ENCODE data around the gene TAF4.
A peak's percentile ranks its signal among the peaks of the same experiment; 100 is the strongest.

TAF4 gene

DNA sequence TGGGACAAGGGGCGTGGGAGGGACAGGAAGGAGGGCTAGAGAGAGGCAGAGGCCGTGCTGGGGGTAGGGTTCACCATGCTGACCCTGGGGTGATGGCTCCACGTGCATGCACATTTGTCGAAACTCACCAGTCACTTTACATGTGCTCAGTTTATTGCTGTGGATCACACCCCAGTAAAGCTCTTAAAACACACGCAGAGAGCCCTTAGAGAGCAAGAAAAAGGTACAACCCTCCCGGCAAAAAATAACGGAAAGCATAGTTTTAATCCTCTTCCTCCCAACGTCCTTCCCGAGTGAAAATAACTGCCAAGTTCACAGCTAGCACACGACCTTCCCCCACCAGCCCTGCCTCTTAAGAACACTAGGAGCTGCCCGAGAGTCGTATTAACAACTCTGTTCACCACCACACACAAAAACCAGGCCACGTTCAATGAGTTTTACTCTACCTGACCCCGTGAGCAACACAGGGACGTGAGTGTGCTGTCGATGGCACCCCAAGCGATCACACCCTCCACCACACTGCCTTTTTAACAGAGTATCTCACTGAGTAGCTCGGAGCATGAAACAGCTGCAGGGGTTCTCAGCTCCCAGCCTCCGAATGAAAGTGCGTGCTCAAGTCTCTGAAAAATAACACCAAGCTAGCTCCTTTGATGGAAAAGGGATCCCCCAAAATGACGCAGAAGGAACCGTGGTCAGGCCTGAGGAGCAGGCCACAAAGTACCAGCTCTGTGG lies 39.7 kb downstream of the TAF4 start:
- peak overlapping the region; percentile 13 for H3K4me3 ChIP-seq (ENCODE audit: low read depth, low read length)
- DNase-seq (ENCODE audit: low read depth), result peak; percentile 90
- TF ChIP-seq, protein P1, sequence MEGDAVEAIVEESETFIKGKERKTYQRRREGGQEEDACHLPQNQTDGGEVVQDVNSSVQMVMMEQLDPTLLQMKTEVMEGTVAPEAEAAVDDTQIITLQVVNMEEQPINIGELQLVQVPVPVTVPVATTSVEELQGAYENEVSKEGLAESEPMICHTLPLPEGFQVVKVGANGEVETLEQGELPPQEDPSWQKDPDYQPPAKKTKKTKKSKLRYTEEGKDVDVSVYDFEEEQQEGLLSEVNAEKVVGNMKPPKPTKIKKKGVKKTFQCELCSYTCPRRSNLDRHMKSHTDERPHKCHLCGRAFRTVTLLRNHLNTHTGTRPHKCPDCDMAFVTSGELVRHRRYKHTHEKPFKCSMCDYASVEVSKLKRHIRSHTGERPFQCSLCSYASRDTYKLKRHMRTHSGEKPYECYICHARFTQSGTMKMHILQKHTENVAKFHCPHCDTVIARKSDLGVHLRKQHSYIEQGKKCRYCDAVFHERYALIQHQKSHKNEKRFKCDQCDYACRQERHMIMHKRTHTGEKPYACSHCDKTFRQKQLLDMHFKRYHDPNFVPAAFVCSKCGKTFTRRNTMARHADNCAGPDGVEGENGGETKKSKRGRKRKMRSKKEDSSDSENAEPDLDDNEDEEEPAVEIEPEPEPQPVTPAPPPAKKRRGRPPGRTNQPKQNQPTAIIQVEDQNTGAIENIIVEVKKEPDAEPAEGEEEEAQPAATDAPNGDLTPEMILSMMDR (conservative IDR thresholded peaks at IDR 0.05; ENCODE audit: low read depth, low read length), result peak; percentile 96

DNA sequence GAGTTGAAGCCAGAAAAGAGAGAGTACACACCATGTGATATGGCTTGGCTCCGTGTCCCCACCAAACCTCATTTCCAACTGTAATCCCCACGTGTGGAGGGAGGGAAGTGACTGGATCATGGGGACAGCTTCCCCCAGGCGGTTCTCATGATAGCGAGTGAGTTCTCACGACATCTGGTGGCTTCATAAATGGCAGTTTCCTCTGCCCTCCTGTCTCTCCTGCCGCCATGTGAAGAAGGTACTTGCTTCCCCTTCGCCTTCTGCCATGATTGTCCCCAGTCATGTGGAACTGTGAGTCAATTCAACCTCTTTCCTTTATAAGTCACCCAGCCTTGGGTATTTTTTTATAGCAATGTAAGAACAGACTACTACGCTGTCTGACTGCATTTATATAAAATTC lies 40.3 kb downstream of the TAF4 start:
- DNase-seq (ENCODE audit: low read depth), result no peak
- H3K4me3 ChIP-seq (ENCODE audit: low read depth, low read length), result no peak overlapping the region
- TF ChIP-seq, protein P1 (conservative IDR thresholded peaks at IDR 0.05; ENCODE audit: low read depth, low read length), result no peak

DNA sequence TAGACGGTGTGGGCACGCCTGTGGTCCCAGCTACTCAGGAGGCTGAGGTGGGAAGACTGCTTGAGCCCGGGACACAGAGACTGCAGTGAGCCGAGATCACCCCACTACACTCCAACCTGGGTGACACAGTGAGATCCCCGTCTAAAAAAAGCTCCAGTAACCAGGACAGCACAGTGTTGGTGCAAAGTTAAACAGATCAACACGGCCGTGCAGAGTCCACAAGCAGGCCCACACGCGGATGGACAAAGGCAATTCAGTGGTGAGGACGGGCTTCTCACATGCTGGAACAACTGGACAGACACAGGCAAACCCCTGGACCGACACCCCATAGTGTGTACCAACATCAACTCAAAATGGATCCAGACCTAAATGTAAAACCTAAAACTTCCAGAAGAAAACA lies 41.7 kb downstream of the TAF4 start:
- no peak overlapping the region for H3K4me3 ChIP-seq (ENCODE audit: low read depth, low read length)
- DNase-seq (ENCODE audit: low read depth), result no peak
- TF ChIP-seq, protein P1 (conservative IDR thresholded peaks at IDR 0.05; ENCODE audit: low read depth, low read length), result no peak

DNA sequence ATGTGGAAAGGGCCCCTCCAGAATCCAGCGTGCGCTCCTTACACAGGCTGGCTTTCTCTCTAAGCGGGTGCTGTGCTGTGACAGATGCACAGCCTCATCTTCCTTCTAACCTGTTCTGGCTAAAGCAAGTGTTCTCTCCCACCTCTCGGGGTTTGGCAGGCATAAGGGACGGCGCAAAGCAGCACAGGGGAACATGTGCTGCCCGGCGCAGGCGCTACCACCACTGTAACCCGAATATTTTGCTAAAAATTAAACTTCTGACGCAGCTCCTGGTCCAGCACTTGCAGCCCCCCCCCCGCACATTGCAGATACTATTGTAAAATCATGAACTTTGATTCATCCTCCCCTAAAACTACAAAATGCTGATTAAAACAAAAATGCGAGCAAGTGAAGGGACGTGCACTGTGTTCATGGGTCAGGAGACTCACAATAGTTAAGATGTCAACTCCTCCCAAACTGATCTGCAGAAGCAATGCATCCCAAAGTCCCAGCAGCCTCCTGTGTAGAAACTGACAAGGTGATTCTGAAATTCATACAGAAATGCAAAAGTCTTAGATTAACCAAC lies 43.0 kb downstream of the TAF4 start:
- DNase-seq (ENCODE audit: low read depth), result no peak
- TF ChIP-seq, protein P1 (conservative IDR thresholded peaks at IDR 0.05; ENCODE audit: low read depth, low read length), result no peak
- H3K4me3 ChIP-seq (ENCODE audit: low read depth, low read length), result no peak overlapping the region

DNA sequence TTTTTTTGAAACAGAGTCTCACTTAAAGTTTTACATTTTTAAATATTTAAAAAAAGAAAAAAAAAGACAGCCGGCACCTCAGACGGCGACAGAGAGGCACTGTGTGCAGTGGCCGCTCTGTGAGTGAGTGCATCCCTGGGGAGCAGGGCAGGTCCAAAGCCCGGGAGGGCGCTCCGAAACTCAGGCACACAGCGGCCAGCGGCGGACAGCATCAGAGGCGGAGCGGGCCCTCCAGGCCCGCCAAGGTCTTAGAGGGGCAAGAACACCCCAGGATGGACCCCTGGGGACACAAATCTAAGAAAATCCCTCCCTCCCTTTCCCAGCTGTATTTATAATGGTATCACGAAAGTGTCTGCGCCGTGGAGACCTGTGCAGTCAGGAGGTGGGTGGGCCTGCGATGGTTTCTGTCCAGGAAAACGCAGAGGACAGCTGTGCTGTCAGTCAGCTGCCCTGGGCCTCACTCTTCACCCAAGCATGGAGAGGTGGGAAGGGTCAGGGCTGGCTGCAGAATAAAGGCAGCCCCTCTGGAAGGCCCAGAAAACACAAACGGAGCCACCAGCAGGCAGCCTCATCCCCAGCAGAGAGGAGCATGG lies 43.8 kb downstream of the TAF4 start:
- no peak overlapping the region for H3K4me3 ChIP-seq (ENCODE audit: low read depth, low read length)
- DNase-seq (ENCODE audit: low read depth), result no peak
- TF ChIP-seq, protein P1 (conservative IDR thresholded peaks at IDR 0.05; ENCODE audit: low read depth, low read length), result no peak

DNA sequence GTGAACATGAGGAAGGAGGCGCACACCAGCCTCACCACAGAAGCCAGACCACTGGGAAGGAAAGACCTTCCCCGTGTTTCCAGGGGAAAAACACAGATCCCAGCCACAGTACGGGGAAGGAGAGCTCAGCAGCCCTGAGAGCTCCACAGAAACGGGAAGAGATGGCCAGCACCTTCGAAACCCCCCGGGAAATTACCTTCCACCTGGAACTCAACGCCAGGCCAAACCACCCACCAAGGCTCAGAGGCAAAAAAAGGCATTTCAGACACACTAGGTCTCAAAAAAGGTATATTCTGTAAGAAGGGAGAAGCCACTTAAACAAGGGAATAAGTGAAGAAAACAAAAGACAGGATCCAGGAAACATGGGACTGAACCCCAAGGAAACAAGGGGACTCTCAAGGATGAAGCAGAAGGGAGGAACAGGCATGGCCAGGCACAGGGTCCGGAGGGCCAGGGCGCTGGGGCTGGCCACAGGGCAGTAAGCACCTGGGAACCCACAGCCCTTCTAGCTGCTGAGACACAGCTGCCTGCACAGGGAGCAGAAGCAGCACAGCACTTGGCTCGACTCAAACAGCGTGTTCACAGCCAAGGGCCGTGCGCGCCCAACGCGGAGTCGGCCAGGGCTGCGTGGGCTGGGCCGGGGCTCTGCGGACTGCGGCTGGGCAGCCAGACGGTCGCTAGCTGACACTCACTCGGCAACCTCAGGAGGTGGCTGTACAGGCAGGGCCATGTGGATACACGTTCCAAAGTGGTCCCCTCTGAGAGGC lies 44.6 kb downstream of the TAF4 start:
- H3K4me3 ChIP-seq (ENCODE audit: low read depth, low read length), result peak overlapping the region; percentile 17
- TF ChIP-seq, protein P1 (conservative IDR thresholded peaks at IDR 0.05; ENCODE audit: low read depth, low read length), result no peak
- DNase-seq (ENCODE audit: low read depth), result peak; percentile 52

Data from choroid plexus epithelial cell (primary cell).